ENCODE data around the gene EIPR1. TPM values are rescaled to one million over a fixed set of nuclear protein-coding genes. Genes with fewer than 3 reads are reported as not detected.
"Not testable (repeated sequence)": the region's sequence is repeated elsewhere in the genome, so short reads cannot be mapped to it uniquely, and the experiment has no call there.

Gene EIPR1
- total RNA-seq, 1 experiment from 2014 or later, result 33.7 TPM

GRCh38 chr2:3357926-3358325 is 19.7 kb downstream of the EIPR1 start:
- DNase-seq (ENCODE audit: low spot score), result no peak

GRCh38 chr2:3357446-3357845 is 20.2 kb downstream of the EIPR1 start:
- not testable (repeated sequence) for DNase-seq (ENCODE audit: low spot score)

- no peak for DNase-seq (ENCODE audit: low spot score)
These were observed 20.8 kb downstream of the EIPR1 start for GRCh38 chr2:3356799-3357198.

- DNase-seq (ENCODE audit: low spot score), result no peak
These were observed 21.6 kb downstream of the EIPR1 start for GRCh38 chr2:3355951-3356569.

GRCh38 chr2:3354986-3355385 is 22.6 kb downstream of the EIPR1 start:
- DNase-seq (ENCODE audit: low spot score), result no peak

GRCh38 chr2:3349211-3349693 is 28.4 kb downstream of the EIPR1 start:
- no peak for DNase-seq (ENCODE audit: low spot score)

- DNase-seq (ENCODE audit: low spot score), result no peak
These were observed 28.9 kb downstream of the EIPR1 start for GRCh38 chr2:3348767-3349166.

- no peak for DNase-seq (ENCODE audit: low spot score)
These were observed 32.0 kb downstream of the EIPR1 start for GRCh38 chr2:3345621-3346020.

GRCh38 chr2:3344897-3345296 is 32.7 kb downstream of the EIPR1 start:
- DNase-seq (ENCODE audit: low spot score), result no peak

- no peak for DNase-seq (ENCODE audit: low spot score)
These were observed 34.6 kb downstream of the EIPR1 start for GRCh38 chr2:3343012-3343411.

GRCh38 chr2:3342324-3342723 is 35.3 kb downstream of the EIPR1 start:
- DNase-seq (ENCODE audit: low spot score), result no peak

GRCh38 chr2:3341336-3341735 is 36.3 kb downstream of the EIPR1 start:
- no peak for DNase-seq (ENCODE audit: low spot score)

GRCh38 chr2:3340144-3340543 is 37.5 kb downstream of the EIPR1 start:
- no peak for DNase-seq (ENCODE audit: low spot score)

GRCh38 chr2:3338340-3338739 is 39.3 kb downstream of the EIPR1 start:
- DNase-seq (ENCODE audit: low spot score), result no peak

- no peak for DNase-seq (ENCODE audit: low spot score)
These were observed 40.8 kb downstream of the EIPR1 start for GRCh38 chr2:3336844-3337243.

GRCh38 chr2:3334392-3335345 is 42.9 kb downstream of the EIPR1 start:
- no peak for DNase-seq (ENCODE audit: low spot score)

GRCh38 chr2:3332133-3332532 is 45.5 kb downstream of the EIPR1 start:
- DNase-seq (ENCODE audit: low spot score), result no peak

GRCh38 chr2:3329491-3329890 is 48.1 kb downstream of the EIPR1 start:
- no peak for DNase-seq (ENCODE audit: low spot score)

GRCh38 chr2:3326871-3327270 is 50.7 kb downstream of the EIPR1 start:
- DNase-seq (ENCODE audit: low spot score), result no peak

GRCh38 chr2:3326182-3326537 is 51.5 kb downstream of the EIPR1 start:
- no peak for DNase-seq (ENCODE audit: low spot score)

- DNase-seq (ENCODE audit: low spot score), result no peak
These were observed 52.0 kb downstream of the EIPR1 start for GRCh38 chr2:3325458-3326181.
